HCT116 (cell line): ENCODE data around the gene ZP1. TPM values are rescaled to one million over a fixed set of nuclear protein-coding genes. Genes with fewer than 3 reads are reported as not detected.

Source experiments
- ATAC-seq: fragments of 200-7000 bp; cut with Tn5 transposase; 2 replicates; pipeline ENCODE4 v1.9.1; 2020; ENCODE audit warnings: mild to moderate bottlenecking, moderate library complexity
- BruUV-seq: library from RNA; stranded (reverse); fragments of 400-500 nt; replicated peaks from 2 replicates; lab custom pipeline; 2021; lab: Mats Ljungman, UMichigan
- CTCF ChIA-PET: fragments of 300-600 bp; sonication (Branson Sonifier 250); formaldehyde crosslinking; loops from one replicate; lab custom pipeline; 2021; ENCODE audit warnings: antibody characterized with exemption; lab: Charles Lee
- POLR2A ChIA-PET: fragments of 300-600, 350-600 bp; sonication (Branson Sonifier 250); formaldehyde crosslinking; loops from one replicate; lab custom pipeline; 2021; ENCODE audit warnings: antibody characterized with exemption; lab: Charles Lee
- RAD21 ChIA-PET, 2 experiments: fragments of 300-600 bp; sonication (Branson Sonifier 250); formaldehyde crosslinking; loops; one replicate each; lab custom pipeline; 2023; ENCODE audit warnings: low total read pairs in 2 of 2; ENCODE audit not compliant: uncharacterized antibody in 2 of 2, unreplicated experiment in 2 of 2, low non-redundant PET in 1 of 2; lab: Charles Lee
- DNase-seq: peaks from one replicate; pipeline ENCODE4 v3.0.0-alpha.2; 2010; ENCODE audit warnings: low read depth, low spot score
- H2AFZ ChIP-seq: fragments of 200-600 bp; shearing (Covaris generic), sonication (generic); 2 replicates; pipeline ENCODE4 v1.6.1; 2017; ENCODE audit warnings: low read depth, mixed run types, mixed read lengths, antibody characterized with exemption, low read length; ENCODE audit not compliant: poor library complexity, severe bottlenecking
- H3K27ac ChIP-seq: 2 replicates; pipeline ENCODE4 v1.5.1; 2012; ENCODE audit warnings: low read depth, low read length
- H3K27me3 ChIP-seq: fragments of 200-600 bp; sonication (generic); 2 replicates; pipeline ENCODE4 v1.6.1; 2016; ENCODE audit warnings: mixed run types, low read length, mixed read lengths; ENCODE audit not compliant: insufficient read depth
- H3K36me3 ChIP-seq, 2 experiments: fragments of 200-500 bp in 1 of 2; fragments of 200-600 bp in 1 of 2; sonication (Bioruptor generic) in 1 of 2; sonication (generic) in 1 of 2; 2 replicates each; pipeline versions ENCODE4 v1.5.1 to v1.6.1; 2014 to 2016; ENCODE audit warnings: low read length in 2 of 2, inconsistent platforms in 1 of 2, mixed read lengths in 1 of 2, mixed run types in 1 of 2; ENCODE audit not compliant: insufficient read depth in 2 of 2, control insufficient read depth in 1 of 2
- H3K4me1 ChIP-seq, 2 experiments: fragments of 200-600 bp in 1 of 2; sonication (generic) in 1 of 2; 2 replicates each; pipeline versions ENCODE4 v1.5.1 to v1.6.1; 2012 to 2017; ENCODE audit warnings: low read length in 2 of 2, inconsistent platforms in 1 of 2, mild to moderate bottlenecking in 1 of 2, mixed read lengths in 1 of 2, mixed run types in 1 of 2, moderate library complexity in 1 of 2; ENCODE audit not compliant: insufficient read depth in 2 of 2, control insufficient read depth in 1 of 2
- H3K4me2 ChIP-seq: fragments of 200-600 bp; sonication (generic); 2 replicates; pipeline ENCODE4 v1.6.1; 2017; ENCODE audit warnings: mixed run types, low read length, mixed read lengths
- H3K4me3 ChIP-seq, 2 experiments: fragments of 200-600 bp in 1 of 2; sonication (generic) in 1 of 2; replicated peaks in 1 of 2; 2 replicates each; pipeline ENCODE4 v1.5.1; 2011 to 2016; ENCODE audit warnings: low read length in 2 of 2, control low read depth in 1 of 2, low read depth in 1 of 2, mild to moderate bottlenecking in 1 of 2, mixed read lengths in 1 of 2, mixed run types in 1 of 2
- H3K79me2 ChIP-seq: fragments of 200-600 bp; sonication (generic); 2 replicates; pipeline ENCODE4 v1.6.1; 2017; ENCODE audit warnings: mild to moderate bottlenecking, mixed run types, low read length, moderate library complexity, mixed read lengths; ENCODE audit not compliant: insufficient read depth
- H3K9ac ChIP-seq: fragments of 200-600 bp; sonication (generic); 2 replicates; pipeline ENCODE4 v1.6.1; 2016; ENCODE audit warnings: low read length, mixed read lengths
- H3K9me2 ChIP-seq: fragments of 200-600 bp; sonication (generic), shearing (Covaris generic); 2 replicates; pipeline ENCODE4 v1.6.1; 2017; ENCODE audit warnings: mixed run types, mild to moderate bottlenecking, moderate library complexity; ENCODE audit not compliant: insufficient read depth
- H3K9me3 ChIP-seq, 2 experiments: fragments of 200-500 bp in 1 of 2; fragments of 200-600 bp in 1 of 2; sonication (Bioruptor generic) in 1 of 2; sonication (generic) in 1 of 2; 2 replicates each; pipeline ENCODE4 v1.6.1; 2014 to 2017; ENCODE audit warnings: low read length in 2 of 2, mixed read lengths in 2 of 2, inconsistent platforms in 1 of 2, low read depth in 1 of 2, mild to moderate bottlenecking in 1 of 2, mixed run types in 1 of 2, moderate library complexity in 1 of 2; ENCODE audit not compliant: control insufficient read depth in 1 of 2, insufficient read depth in 1 of 2
- H4K20me1 ChIP-seq: fragments of 200-600 bp; sonication (generic), shearing (Covaris generic); 2 replicates; pipeline ENCODE4 v1.6.1; 2017; ENCODE audit warnings: mixed run types, mild to moderate bottlenecking, moderate library complexity; ENCODE audit not compliant: insufficient read depth
- CBX3 ChIP-seq: IDR thresholded peaks from 2 replicates; pipeline ENCODE4 v1.6.1; 2012; ENCODE audit warnings: low read depth
- FOSL1 ChIP-seq: IDR thresholded peaks from 2 replicates; pipeline ENCODE4 v1.6.1; 2012; ENCODE audit warnings: low read depth
- RAD21 ChIP-seq: IDR thresholded peaks from 2 replicates; pipeline ENCODE4 v1.6.1; 2012; ENCODE audit warnings: low read depth, mild to moderate bottlenecking
- SIN3A ChIP-seq: IDR thresholded peaks from 2 replicates; pipeline ENCODE4 v1.6.1; 2012; ENCODE audit warnings: low read depth
- SP1 ChIP-seq: IDR thresholded peaks from 2 replicates; pipeline ENCODE4 v1.6.1; 2012; ENCODE audit warnings: low read depth
- TCF7L2 ChIP-seq: IDR thresholded peaks from 2 replicates; pipeline ENCODE4 v1.7.0; 2011; ENCODE audit warnings: borderline replicate concordance, inconsistent platforms; ENCODE audit not compliant: insufficient read depth, insufficient read length; ENCODE audit errors: extremely low read depth
- YY1 ChIP-seq: IDR thresholded peaks from 2 replicates; pipeline ENCODE4 v1.6.1; 2011; ENCODE audit warnings: low read length, low read depth, moderate library complexity, mild to moderate bottlenecking; ENCODE audit not compliant: insufficient replicate concordance; ENCODE audit errors: extremely low read depth
- ZFX ChIP-seq: fragments of 450-650 bp; IDR thresholded peaks from 2 replicates; pipeline ENCODE4 v1.6.1; 2017
- ZNF274 ChIP-seq: fragments of 200-500 bp; sonication (Bioruptor generic); IDR thresholded peaks from 2 replicates; pipeline ENCODE4 v1.6.1; 2014; ENCODE audit warnings: mild to moderate bottlenecking, low read depth, low read length, inconsistent platforms
- intact Hi-C: fragments of 100-400 bp; cut with micrococcal nuclease; formaldehyde crosslinking; loops from 2 replicates; pipeline ENCODE4 v1.10.0; 2022
- total RNA-seq: library from RNA; stranded (reverse); gene quantifications from one replicate; pipeline ENCODE4 v1.2.1, GENCODE V29; 2021; ENCODE audit not compliant: unreplicated experiment
- TF ChIP-seq, protein P1 (sequence below): IDR thresholded peaks from 2 replicates; pipeline ENCODE4 v1.6.1; 2012; ENCODE audit warnings: low read depth
- TF ChIP-seq, protein P2 (sequence below): IDR thresholded peaks from 2 replicates; pipeline ENCODE4 v1.6.1; 2012
- TF ChIP-seq, protein P3 (sequence below), 3 experiments: fragments of 200-600 bp in 1 of 3; sonication (generic) in 1 of 3; IDR thresholded peaks in 2 of 3; conservative IDR thresholded peaks in 1 of 3; 2 replicates each; pipeline ENCODE4 v1.5.1; 2012 to 2017; ENCODE audit warnings: low read depth in 2 of 3, low read length in 2 of 3, antibody characterized with exemption in 1 of 3, borderline replicate concordance in 1 of 3, control low read depth in 1 of 3, mild to moderate bottlenecking in 1 of 3, mixed read lengths in 1 of 3, mixed run types in 1 of 3, moderate library complexity in 1 of 3; ENCODE audit not compliant: insufficient read depth in 1 of 3

The ZP1 gene
- total RNA-seq, 1 experiment from 2014 or later = not detected

DNA sequence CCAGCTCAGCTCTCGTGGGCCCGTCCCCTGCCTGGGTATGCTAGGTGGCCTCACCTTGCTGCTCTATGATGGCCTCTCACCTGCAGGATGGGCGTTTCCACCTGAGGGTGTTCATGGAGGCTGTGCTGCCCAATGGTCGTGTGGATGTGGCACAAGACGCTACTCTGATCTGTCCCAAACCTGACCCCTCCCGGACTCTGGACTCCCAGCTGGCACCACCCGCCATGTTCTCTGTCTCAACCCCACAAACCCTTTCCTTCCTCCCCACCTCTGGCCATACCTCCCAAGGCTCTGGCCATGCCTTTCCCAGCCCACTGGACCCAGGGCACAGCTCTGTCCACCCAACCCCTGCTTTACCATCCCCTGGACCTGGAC, 2.1 kb downstream of the ZP1 start:
- 0 out of 2 replicates have a peak, but pooled peaks cover under 1% of the 10 kb centered on the region for H3K27me3 ChIP-seq
- H3K27ac ChIP-seq = no peak overlapping the region
- TF ChIP-seq, protein P1, sequence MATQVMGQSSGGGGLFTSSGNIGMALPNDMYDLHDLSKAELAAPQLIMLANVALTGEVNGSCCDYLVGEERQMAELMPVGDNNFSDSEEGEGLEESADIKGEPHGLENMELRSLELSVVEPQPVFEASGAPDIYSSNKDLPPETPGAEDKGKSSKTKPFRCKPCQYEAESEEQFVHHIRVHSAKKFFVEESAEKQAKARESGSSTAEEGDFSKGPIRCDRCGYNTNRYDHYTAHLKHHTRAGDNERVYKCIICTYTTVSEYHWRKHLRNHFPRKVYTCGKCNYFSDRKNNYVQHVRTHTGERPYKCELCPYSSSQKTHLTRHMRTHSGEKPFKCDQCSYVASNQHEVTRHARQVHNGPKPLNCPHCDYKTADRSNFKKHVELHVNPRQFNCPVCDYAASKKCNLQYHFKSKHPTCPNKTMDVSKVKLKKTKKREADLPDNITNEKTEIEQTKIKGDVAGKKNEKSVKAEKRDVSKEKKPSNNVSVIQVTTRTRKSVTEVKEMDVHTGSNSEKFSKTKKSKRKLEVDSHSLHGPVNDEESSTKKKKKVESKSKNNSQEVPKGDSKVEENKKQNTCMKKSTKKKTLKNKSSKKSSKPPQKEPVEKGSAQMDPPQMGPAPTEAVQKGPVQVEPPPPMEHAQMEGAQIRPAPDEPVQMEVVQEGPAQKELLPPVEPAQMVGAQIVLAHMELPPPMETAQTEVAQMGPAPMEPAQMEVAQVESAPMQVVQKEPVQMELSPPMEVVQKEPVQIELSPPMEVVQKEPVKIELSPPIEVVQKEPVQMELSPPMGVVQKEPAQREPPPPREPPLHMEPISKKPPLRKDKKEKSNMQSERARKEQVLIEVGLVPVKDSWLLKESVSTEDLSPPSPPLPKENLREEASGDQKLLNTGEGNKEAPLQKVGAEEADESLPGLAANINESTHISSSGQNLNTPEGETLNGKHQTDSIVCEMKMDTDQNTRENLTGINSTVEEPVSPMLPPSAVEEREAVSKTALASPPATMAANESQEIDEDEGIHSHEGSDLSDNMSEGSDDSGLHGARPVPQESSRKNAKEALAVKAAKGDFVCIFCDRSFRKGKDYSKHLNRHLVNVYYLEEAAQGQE = no peak
- TF ChIP-seq, protein P2, sequence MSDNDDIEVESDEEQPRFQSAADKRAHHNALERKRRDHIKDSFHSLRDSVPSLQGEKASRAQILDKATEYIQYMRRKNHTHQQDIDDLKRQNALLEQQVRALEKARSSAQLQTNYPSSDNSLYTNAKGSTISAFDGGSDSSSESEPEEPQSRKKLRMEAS = no peak
- no peak for TF ChIP-seq SIN3A
- TF ChIP-seq TCF7L2 = no peak
- TF ChIP-seq CBX3 = no peak
- TF ChIP-seq, protein P3, sequence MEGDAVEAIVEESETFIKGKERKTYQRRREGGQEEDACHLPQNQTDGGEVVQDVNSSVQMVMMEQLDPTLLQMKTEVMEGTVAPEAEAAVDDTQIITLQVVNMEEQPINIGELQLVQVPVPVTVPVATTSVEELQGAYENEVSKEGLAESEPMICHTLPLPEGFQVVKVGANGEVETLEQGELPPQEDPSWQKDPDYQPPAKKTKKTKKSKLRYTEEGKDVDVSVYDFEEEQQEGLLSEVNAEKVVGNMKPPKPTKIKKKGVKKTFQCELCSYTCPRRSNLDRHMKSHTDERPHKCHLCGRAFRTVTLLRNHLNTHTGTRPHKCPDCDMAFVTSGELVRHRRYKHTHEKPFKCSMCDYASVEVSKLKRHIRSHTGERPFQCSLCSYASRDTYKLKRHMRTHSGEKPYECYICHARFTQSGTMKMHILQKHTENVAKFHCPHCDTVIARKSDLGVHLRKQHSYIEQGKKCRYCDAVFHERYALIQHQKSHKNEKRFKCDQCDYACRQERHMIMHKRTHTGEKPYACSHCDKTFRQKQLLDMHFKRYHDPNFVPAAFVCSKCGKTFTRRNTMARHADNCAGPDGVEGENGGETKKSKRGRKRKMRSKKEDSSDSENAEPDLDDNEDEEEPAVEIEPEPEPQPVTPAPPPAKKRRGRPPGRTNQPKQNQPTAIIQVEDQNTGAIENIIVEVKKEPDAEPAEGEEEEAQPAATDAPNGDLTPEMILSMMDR (IDR thresholded peaks at IDR 0.05 in 2 of 3, conservative IDR thresholded peaks at IDR 0.05 in 1 of 3; ENCODE audit: borderline replicate concordance in 1 of 3, insufficient read depth in 1 of 3, low read depth in 2 of 3, low read length in 2 of 3) = no peak
- no peak for TF ChIP-seq YY1
- TF ChIP-seq FOSL1 = no peak
- TF ChIP-seq RAD21 = no peak
- no peak for TF ChIP-seq ZFX
- TF ChIP-seq ZNF274 = no peak
- TF ChIP-seq SP1 = no peak
- peaks cover 0 to 4% of the 10 kb centered on the region in 2 experiments; a peak in 2 of 4 replicates for H3K4me1 ChIP-seq
- H3K9me2 ChIP-seq = no peaks in the 10 kb centered on the region
- no peak overlapping the region for H3K4me2 ChIP-seq
- no TSS peak for BruUV-seq
- CTCF ChIA-PET = no interaction called here
- H3K9ac ChIP-seq = no peak overlapping the region
- POLR2A ChIA-PET = no interaction called here
- DNase-seq (no peak), ATAC-seq (no peak)
- H3K9me3 ChIP-seq = no peaks in the 10 kb centered on the region
- RAD21 ChIA-PET = no interaction called here
- no peaks in the 10 kb centered on the region for H3K36me3 ChIP-seq
- H2AFZ ChIP-seq = no peak overlapping the region
- H3K4me3 ChIP-seq = no peak overlapping the region
- no peaks in the 10 kb centered on the region for H3K79me2 ChIP-seq
- no peaks in the 10 kb centered on the region for H4K20me1 ChIP-seq
- intact Hi-C loops = no loop called here
